SK-N-SH treated with all-trans-retinoic acid at 6 μM for 48 hours (cell line): ENCODE results near the gene HRAS.

Experiments used
- ATAC-seq: fragments of 200-7000 bp; cut with Tn5 transposase; 3 replicates; pipeline ENCODE4 v1.9.1; 2020; ENCODE audit warnings: mild to moderate bottlenecking, moderate library complexity
- ARNTL ChIP-seq: fragments of 450-650 bp; formaldehyde crosslinking; IDR thresholded peaks from 2 replicates; pipeline ENCODE4 v1.5.0; 2020; ENCODE audit warnings: low read depth, mild to moderate bottlenecking, moderate library complexity, borderline replicate concordance
- BACH2 ChIP-seq: fragments of 250-450 bp; sonication (Bioruptor Pico); IDR thresholded peaks from 2 replicates; pipeline ENCODE4 v1.9.0; 2021; ENCODE audit warnings: mild to moderate bottlenecking, borderline replicate concordance
- CSDC2 ChIP-seq: fragments of 250-450 bp; sonication (Bioruptor Pico); IDR thresholded peaks from 2 replicates; pipeline ENCODE4 v1.5.0; 2020; ENCODE audit warnings: mild to moderate bottlenecking, moderate library complexity
- CSRNP3 ChIP-seq: fragments of 250-450 bp; sonication (Bioruptor Pico); IDR thresholded peaks from 2 replicates; pipeline ENCODE4 v1.5.1; 2021; ENCODE audit warnings: mild to moderate bottlenecking, moderate library complexity
- ESRRG ChIP-seq: fragments of 250-450 bp; sonication (Bioruptor Pico); IDR thresholded peaks from 2 replicates; pipeline ENCODE4 v1.6.1; 2021; ENCODE audit warnings: mild to moderate bottlenecking
- GLIS3 ChIP-seq: fragments of 250-450 bp; sonication (Bioruptor Pico); IDR thresholded peaks from 2 replicates; pipeline ENCODE4 v1.5.0; 2020; ENCODE audit warnings: mild to moderate bottlenecking, moderate library complexity
- ISL1 ChIP-seq: fragments of 250-450 bp; sonication (Bioruptor Pico); IDR thresholded peaks from 2 replicates; pipeline ENCODE4 v2.1.2; 2022; ENCODE audit warnings: mild to moderate bottlenecking, moderate library complexity
- OSR1 ChIP-seq: fragments of 250-450 bp; sonication (Bioruptor Pico); IDR thresholded peaks from 2 replicates; pipeline ENCODE4 v1.8.0; 2022; ENCODE audit warnings: moderate library complexity, mild to moderate bottlenecking, inconsistent platforms
- PATZ1 ChIP-seq: fragments of 250-450 bp; sonication (Bioruptor Pico); IDR thresholded peaks from 2 replicates; pipeline ENCODE4 v1.8.0; 2020; ENCODE audit warnings: mild to moderate bottlenecking, moderate library complexity, borderline replicate concordance
- POU6F1 ChIP-seq: fragments of 250-450 bp; sonication (Bioruptor Pico); IDR thresholded peaks from 2 replicates; pipeline ENCODE4 v1.8.0; 2021; ENCODE audit warnings: low read depth, mild to moderate bottlenecking, moderate library complexity, borderline replicate concordance
- PPARA ChIP-seq: fragments of 250-450 bp; sonication (Bioruptor Pico); IDR thresholded peaks from 2 replicates; pipeline ENCODE4 v1.5.0; 2020; ENCODE audit warnings: mild to moderate bottlenecking, borderline replicate concordance
- SNAI2 ChIP-seq: fragments of 250-450 bp; sonication (Bioruptor Pico); IDR thresholded peaks from 2 replicates; pipeline ENCODE4 v1.5.0; 2020; ENCODE audit warnings: mild to moderate bottlenecking, moderate library complexity
- TCF4 ChIP-seq: fragments of 250-450 bp; sonication (Bioruptor Pico); IDR thresholded peaks from 2 replicates; pipeline ENCODE4 v1.8.0; 2021; ENCODE audit warnings: mild to moderate bottlenecking, moderate library complexity, borderline replicate concordance
- TOX ChIP-seq: fragments of 250-450 bp; sonication (Bioruptor Pico); IDR thresholded peaks from 2 replicates; pipeline ENCODE4 v1.8.0; 2021; ENCODE audit warnings: mild to moderate bottlenecking, moderate library complexity, borderline replicate concordance
- TSHZ2 ChIP-seq: fragments of 250-450 bp; sonication (Bioruptor Pico); IDR thresholded peaks from 2 replicates; pipeline ENCODE4 v1.5.0; 2020; ENCODE audit warnings: mild to moderate bottlenecking, moderate library complexity
- ZFP3 ChIP-seq: fragments of 250-450 bp; sonication (Bioruptor Pico); IDR thresholded peaks from 2 replicates; pipeline ENCODE4 v1.5.0; 2020; ENCODE audit warnings: mild to moderate bottlenecking, moderate library complexity
- ZFP30 ChIP-seq: fragments of 450-650 bp; formaldehyde crosslinking; IDR thresholded peaks from 2 replicates; pipeline ENCODE4 v1.5.0; 2022; ENCODE audit warnings: mild to moderate bottlenecking, moderate library complexity
- ZNF565 ChIP-seq: fragments of 450-650 bp; formaldehyde crosslinking; conservative IDR thresholded peaks from 2 replicates; pipeline ENCODE4 v1.5.0; 2020; ENCODE audit warnings: low read depth, mild to moderate bottlenecking, moderate library complexity
- ZNF70 ChIP-seq: fragments of 450-650 bp; formaldehyde crosslinking; IDR thresholded peaks from 2 replicates; pipeline ENCODE4 v1.5.0; 2020; ENCODE audit warnings: mild to moderate bottlenecking, moderate library complexity
- ZNF8 ChIP-seq: fragments of 450-650 bp; formaldehyde crosslinking; IDR thresholded peaks from 2 replicates; pipeline ENCODE4 v1.5.0; 2020; ENCODE audit warnings: mild to moderate bottlenecking, moderate library complexity

The HRAS gene

GRCh38 chr11:514606-515005 is 20.8 kb downstream of the HRAS start (continued):
- no peak for TF ChIP-seq ZFP30 (CRISPR knock-in tag)
- TF ChIP-seq CSRNP3 (CRISPR knock-in tag), result no peak
- no peak for TF ChIP-seq OSR1 (CRISPR knock-in tag)
- TF ChIP-seq ZFP3 (CRISPR knock-in tag), result no peak
- no peak for TF ChIP-seq SNAI2 (CRISPR knock-in tag)
- no peak for TF ChIP-seq ZNF565 (CRISPR knock-in tag)
- TF ChIP-seq, all 23 proteins: peak for 0

GRCh38 chr11:512761-513595 is 22.4 kb downstream of the HRAS start:
- no peak for ATAC-seq
- TF ChIP-seq TSHZ2 (CRISPR knock-in tag) (no peak), ZFP30 (CRISPR knock-in tag) (no peak), ZFP3 (CRISPR knock-in tag) (no peak)

GRCh38 chr11:508956-509355 is 26.4 kb downstream of the HRAS start:
- no peak for ATAC-seq
- no peak for TF ChIP-seq TCF4 (CRISPR knock-in tag)
- TF ChIP-seq BACH2 (CRISPR knock-in tag), result no peak
- TF ChIP-seq TSHZ2 (CRISPR knock-in tag), result no peak
- no peak for TF ChIP-seq CSDC2 (CRISPR knock-in tag)
- no peak for TF ChIP-seq PATZ1 (CRISPR knock-in tag)
- TF ChIP-seq PPARA (CRISPR knock-in tag), result no peak
- TF ChIP-seq ZNF70 (CRISPR knock-in tag), result no peak
- TF ChIP-seq ZNF565 (CRISPR knock-in tag), result no peak
- TF ChIP-seq OSR1 (CRISPR knock-in tag), result no peak
- TF ChIP-seq ARNTL (CRISPR knock-in tag), result no peak
- TF ChIP-seq GLIS3 (CRISPR knock-in tag), result no peak
- TF ChIP-seq ESRRG (CRISPR knock-in tag), result no peak

GRCh38 chr11:507727-508515 is 27.5 kb downstream of the HRAS start:
- ATAC-seq, result peak; percentile 9; the same call in 2 of the 3 replicates
- TF ChIP-seq ARNTL (CRISPR knock-in tag) (no peak), ESRRG (CRISPR knock-in tag) (no peak), ZFP30 (CRISPR knock-in tag) (no peak), ZNF8 (CRISPR knock-in tag) (no peak), PATZ1 (CRISPR knock-in tag) (no peak), PPARA (CRISPR knock-in tag) (no peak), ISL1 (CRISPR knock-in tag) (no peak), BACH2 (CRISPR knock-in tag) (no peak), SNAI2 (CRISPR knock-in tag) (no peak), OSR1 (CRISPR knock-in tag) (no peak), TOX (no peak), POU6F1 (CRISPR knock-in tag) (no peak), GLIS3 (CRISPR knock-in tag) (no peak), ZNF70 (CRISPR knock-in tag) (no peak)
